Measurements from ENCODE around the gene HOXA3. TPM values are rescaled to one million over a fixed set of nuclear protein-coding genes. Genes with fewer than 3 reads are reported as not detected.
A peak's percentile ranks its signal among the peaks of the same experiment; 100 is the strongest.

Gene HOXA3
- total RNA-seq, 3 donors from 2014 or later (not counting 1 experiment from before 2014, with no cell fraction given): 0.32 to 0.78 (median 0.35) TPM

GRCh38 chr7:27175626-27176523, 23.5 kb upstream of the HOXA3 start:
- intact Hi-C loops (cut with micrococcal nuclease): no loop called here
- H3K9me3 ChIP-seq (ENCODE audit: control insufficient read depth, insufficient read depth, low read length): no peaks in the 10 kb centered on the region
- H3K27ac ChIP-seq (ENCODE audit: low read length): no peak overlapping the region
- no peak for TF ChIP-seq CTCF (IDR thresholded peaks at IDR 0.05)
- WGBS (ENCODE audit: insufficient coverage): 96% methylated on average over 40 of the region's 40 CpGs
- H3K4me1 ChIP-seq (ENCODE audit: control insufficient read depth, insufficient read depth, low read length): peaks cover 40% of the 10 kb centered on the region
- Mint-ChIP-seq H3K9me3 (no peaks in the 10 kb centered on the region), H3K36me3 (peaks cover 20% of the 10 kb centered on the region), H3K4me3 (no peak overlapping the region), H3K27me3 (ENCODE audit: low read depth in 2 of 2) (peaks cover 49 to 59% of the 10 kb centered on the region in 2 donors), H3K27ac (no peak overlapping the region), H3K4me1 (peaks cover 24 to 32% of the 10 kb centered on the region in 2 donors)
- no peak for ATAC-seq
- no peak overlapping the region for H3K4me3 ChIP-seq (ENCODE audit: low read length)
- DNase-seq: peak in 1 of 2 donors; percentile 13
- H3K36me3 ChIP-seq (ENCODE audit: control insufficient read depth, insufficient read depth, low read length): no peaks in the 10 kb centered on the region
- peaks cover 68% of the 10 kb centered on the region for H3K27me3 ChIP-seq (ENCODE audit: control insufficient read depth, insufficient read depth, low read length)

GRCh38 chr7:27174874-27175625, 22.7 kb upstream of the HOXA3 start:
- 96% methylated on average over 12 of the region's 12 CpGs for WGBS (ENCODE audit: insufficient coverage)
- peaks cover 24 to 32% of the 10 kb centered on the region in 2 donors for H3K4me1 Mint-ChIP-seq
- H3K36me3 ChIP-seq (ENCODE audit: control insufficient read depth, insufficient read depth, low read length): no peaks in the 10 kb centered on the region
- H3K36me3 Mint-ChIP-seq: peaks cover 20% of the 10 kb centered on the region
- H3K4me3 ChIP-seq (ENCODE audit: low read length): no peak overlapping the region
- no peak overlapping the region for H3K27ac Mint-ChIP-seq
- peaks cover 67% of the 10 kb centered on the region for H3K27me3 ChIP-seq (ENCODE audit: control insufficient read depth, insufficient read depth, low read length)
- DNase-seq: peak in 1 of 2 donors; percentile 8
- no peaks in the 10 kb centered on the region for H3K9me3 ChIP-seq (ENCODE audit: control insufficient read depth, insufficient read depth, low read length)
- H3K27me3 Mint-ChIP-seq (ENCODE audit: low read depth in 2 of 2): peaks cover 56 to 61% of the 10 kb centered on the region in 2 donors
- H3K27ac ChIP-seq (ENCODE audit: low read length): no peak overlapping the region
- H3K4me1 ChIP-seq (ENCODE audit: control insufficient read depth, insufficient read depth, low read length): peaks cover 42% of the 10 kb centered on the region
- no peaks in the 10 kb centered on the region for H3K9me3 Mint-ChIP-seq
- peak overlapping the region; percentile 74 for H3K4me3 Mint-ChIP-seq
- no peak for ATAC-seq
- intact Hi-C loops (cut with micrococcal nuclease): no loop called here
- TF ChIP-seq CTCF (IDR thresholded peaks at IDR 0.05): no peak

- H3K27me3 Mint-ChIP-seq (ENCODE audit: low read depth in 2 of 2): peaks cover 50 to 59% of the 10 kb centered on the region in 2 donors
- DNase-seq: peak; percentile 16 to 22
- intact Hi-C loops (cut with micrococcal nuclease): loop anchor here (2.0 kb wide), 2 partner anchors 13 to 17 kb away; partner anchors contain the start of gene HOXA7
Observed at GRCh38 chr7:27173956-27174873, 21.8 kb upstream of the HOXA3 start, which contains the start of gene HOXA10. HOXA10 (minus strand) TSS chr7:27174320; CDS start chr7:27174306, 14 bp downstream.

More at GRCh38 chr7:27173956-27174873, 21.8 kb upstream of the HOXA3 start, which contains the start of gene HOXA10:
- no peaks in the 10 kb centered on the region for H3K36me3 ChIP-seq (ENCODE audit: control insufficient read depth, insufficient read depth, low read length)
- 5% methylated on average over 82 of the region's 82 CpGs for WGBS (ENCODE audit: insufficient coverage)
- peak within 1 kb of the TSS; percentile 49 for H3K4me3 ChIP-seq (ENCODE audit: low read length)
- ATAC-seq: no peak
- Mint-ChIP-seq H3K27ac (peak within 1 kb of the TSS in 1 of 2 donors; percentile 9), H3K36me3 (peaks cover 13% of the 10 kb centered on the region), H3K4me3 (peak within 1 kb of the TSS; percentile 83), H3K9me3 (no peaks in the 10 kb centered on the region), H3K4me1 (peaks cover 17 to 24% of the 10 kb centered on the region in 2 donors)
- H3K4me1 ChIP-seq (ENCODE audit: control insufficient read depth, insufficient read depth, low read length): peaks cover 41% of the 10 kb centered on the region
- H3K27ac ChIP-seq (ENCODE audit: low read length): peak within 1 kb of the TSS; percentile 23
- H3K9me3 ChIP-seq (ENCODE audit: control insufficient read depth, insufficient read depth, low read length): no peaks in the 10 kb centered on the region
- no peak for TF ChIP-seq CTCF (IDR thresholded peaks at IDR 0.05)
- peaks cover 65% of the 10 kb centered on the region for H3K27me3 ChIP-seq (ENCODE audit: control insufficient read depth, insufficient read depth, low read length)
